Thyroid gland (tissue), 4 donors: ENCODE results near the gene ANTKMT. TPM values are rescaled to one million over a fixed set of nuclear protein-coding genes. Genes with fewer than 3 reads are reported as not detected.

Source experiments
- DNase-seq, 2 donors: peaks; one replicate each; pipeline ENCODE4 v3.0.0-alpha.2; 2019
- H3K27ac ChIP-seq, 3 donors: fragments of 200-600 bp; sonication (generic); 1 replicate in 2 of 3; 2 replicates in 1 of 3; pipeline ENCODE4 v1.5.1; 2016 to 2019; ENCODE audit warnings: mild to moderate bottlenecking in 1 of 3, moderate library complexity in 1 of 3
- H3K27me3 ChIP-seq: fragments of 200-600 bp; sonication (generic); one replicate; pipeline ENCODE4 v1.5.1; 2019
- H3K36me3 ChIP-seq, 2 donors: fragments of 200-600 bp; sonication (generic); one replicate each; pipeline ENCODE4 v1.5.1; 2016 to 2019
- H3K4me1 ChIP-seq, 2 donors: fragments of 200-600 bp; sonication (generic); one replicate each; pipeline ENCODE4 v1.5.1; 2017 to 2019
- H3K4me3 ChIP-seq, 3 donors: fragments of 200-600 bp; sonication (generic); replicated peaks in 1 of 3; 1 replicate in 2 of 3; 2 replicates in 1 of 3; pipeline ENCODE4 v1.5.1; 2016; ENCODE audit warnings: mild to moderate bottlenecking in 1 of 3
- H3K9me3 ChIP-seq: fragments of 200-600 bp; sonication (generic); one replicate; pipeline ENCODE4 v1.5.1; 2017
- CTCF ChIP-seq, 6 experiments: fragments of 200-600 bp in 3 of 6; fragments of 450-650 bp in 3 of 6; sonication (generic) in 3 of 6; IDR thresholded peaks; one replicate each; pipeline ENCODE4 v1.5.1; 2016 to 2019; ENCODE audit warnings: antibody characterized with exemption in 6 of 6, mild to moderate bottlenecking in 2 of 6, inconsistent platforms in 1 of 6, moderate library complexity in 1 of 6
- POLR2A ChIP-seq, 2 donors: fragments of 450-650 bp; IDR thresholded peaks; one replicate each; pipeline ENCODE4 v1.6.1; 2017; ENCODE audit warnings: antibody characterized with exemption in 2 of 2, mild to moderate bottlenecking in 2 of 2, moderate library complexity in 1 of 2
- WGBS, 2 donors: methylation state at CpG; one replicate each; pipeline ENCODE4 v1.1.5; 2017; 5-methylcytosine and 5-hydroxymethylcytosine counted together
- intact Hi-C: fragments of 100-400 bp; cut with DNase I; formaldehyde crosslinking; loops from one replicate; pipeline ENCODE4 v1.15.1; 2023
- total RNA-seq, 4 donors: library from RNA; depleted of rRNA; stranded (reverse); fragments of >200 nt; gene quantifications; one replicate each; pipeline ENCODE4 v1.2.3, GENCODE V29; 2016

Gene ANTKMT
- total RNA-seq, 4 donors from 2014 or later, result 56.4 to 109 (median 63.8) TPM

GRCh38 chr16:695355-696089 is 25.4 kb upstream of the ANTKMT start:
- intact Hi-C loops, result no loop called here
- Histone ChIP-seq H3K36me3 (no peaks in the 10 kb centered on the region), H3K27me3 (no peaks in the 10 kb centered on the region), H3K4me3 (peak overlapping the region in 1 of 3 donors; percentile 32), H3K9me3 (no peaks in the 10 kb centered on the region), H3K4me1 (peaks cover 17 to 27% of the 10 kb centered on the region in 2 donors), H3K27ac (peak overlapping the region in 1 of 3 donors; percentile 68)
- TF ChIP-seq POLR2A (IDR thresholded peaks at IDR 0.05) (peak in 1 of 2 donors; percentile 31), CTCF (IDR thresholded peaks at IDR 0.05) (no peak)
- DNase-seq, result peak; percentile 97
- WGBS, 2 donors, result 2 to 5% methylated on average over 3 to 25 of the region's 71 CpGs

- no peak overlapping the region for H3K27ac ChIP-seq
- TF ChIP-seq POLR2A (IDR thresholded peaks at IDR 0.05), result no peak
- no peak for TF ChIP-seq CTCF (IDR thresholded peaks at IDR 0.05)
- H3K9me3 ChIP-seq, result no peaks in the 10 kb centered on the region
- intact Hi-C loops, result no loop called here
- no peak overlapping the region for H3K4me3 ChIP-seq
- peaks cover 13% of the 10 kb centered on the region for H3K27me3 ChIP-seq
- peaks cover 15 to 26% of the 10 kb centered on the region in 2 donors for H3K4me1 ChIP-seq
- H3K36me3 ChIP-seq, result no peaks in the 10 kb centered on the region
- DNase-seq, result no peak
- WGBS, 2 donors, result 59 to 75% methylated on average over 10 to 19 of the region's 19 CpGs
Observed at GRCh38 chr16:698911-699671, 21.9 kb upstream of the ANTKMT start.

- intact Hi-C loops, result loop anchor here (10.0 kb wide), 1 partner anchor 494 kb away; no protein-coding TSS in a partner anchor
- Histone ChIP-seq H3K4me3 (no peak overlapping the region), H3K4me1 (peaks cover under 1 to 18% of the 10 kb centered on the region in 2 donors), H3K9me3 (no peaks in the 10 kb centered on the region), H3K27ac (no peak overlapping the region), H3K27me3 (peaks cover 17% of the 10 kb centered on the region), H3K36me3 (no peaks in the 10 kb centered on the region)
- WGBS, 2 donors, result 9 to 10% methylated on average over 13 to 22 of the region's 76 CpGs
- DNase-seq, result no peak
- no peak for TF ChIP-seq CTCF (IDR thresholded peaks at IDR 0.05)
- no peak for TF ChIP-seq POLR2A (IDR thresholded peaks at IDR 0.05)
Observed at GRCh38 chr16:700684-701584, 20.0 kb upstream of the ANTKMT start.

- no peaks in the 10 kb centered on the region for H3K36me3 ChIP-seq
- H3K27me3 ChIP-seq, result peaks cover 23% of the 10 kb centered on the region
- H3K27ac ChIP-seq, result no peak overlapping the region
- H3K4me3 ChIP-seq, result no peak overlapping the region
- peaks cover 0 to 14% of the 10 kb centered on the region in 2 donors for H3K4me1 ChIP-seq
- H3K9me3 ChIP-seq, result no peaks in the 10 kb centered on the region
- no peak for DNase-seq
- 83 to 84% methylated on average over 19 of the region's 19 CpGs for WGBS, 2 donors
- intact Hi-C loops, result loop anchor here (10.0 kb wide), 1 partner anchor 492 kb away; no protein-coding TSS in a partner anchor
- no peak for TF ChIP-seq POLR2A (IDR thresholded peaks at IDR 0.05)
- no peak for TF ChIP-seq CTCF (IDR thresholded peaks at IDR 0.05)
Observed at GRCh38 chr16:702341-702740, 18.6 kb upstream of the ANTKMT start.
